GM23338 (cell line): Measurements from ENCODE around the gene RASA3. TPM values are rescaled to one million over a fixed set of nuclear protein-coding genes. Genes with fewer than 3 reads are reported as not detected.
A peak's percentile ranks its signal among the peaks of the same experiment; 100 is the strongest.
"Not testable (repeated sequence)": the region's sequence is repeated elsewhere in the genome, so short reads cannot be mapped to it uniquely, and the experiment has no call there.

Experiments used
- ATAC-seq: fragments of 200-7000 bp; cut with Tn5 transposase; 3 replicates; pipeline ENCODE4 v1.9.1; 2020
- DNase-seq: peaks from one replicate; pipeline ENCODE4 v3.0.0-alpha.2; 2015; ENCODE audit warnings: low spot score
- H2AFZ ChIP-seq: fragments of 200-600 bp; sonication (generic); 2 replicates; pipeline ENCODE4 v1.8.0; 2016; ENCODE audit warnings: antibody characterized with exemption, mild to moderate bottlenecking, moderate library complexity
- H3F3A ChIP-seq: fragments of 200-600 bp; sonication (generic); replicated peaks from 2 replicates; pipeline ENCODE4 v1.8.0; 2017; ENCODE audit warnings: antibody characterized with exemption, mixed run types, low read depth
- H3K27ac ChIP-seq: fragments of 200-600 bp; sonication (generic); 2 replicates; pipeline ENCODE4 v1.6.1; 2016; ENCODE audit warnings: low read depth
- H3K27me3 ChIP-seq: fragments of 200-600 bp; sonication (generic); 2 replicates; pipeline ENCODE4 v1.8.0; 2016; ENCODE audit warnings: mild to moderate bottlenecking, mixed run types, moderate library complexity; ENCODE audit not compliant: insufficient read depth
- H3K36me3 ChIP-seq: fragments of 200-600 bp; sonication (generic); 2 replicates; pipeline ENCODE4 v1.8.0; 2016; ENCODE audit warnings: mild to moderate bottlenecking; ENCODE audit not compliant: insufficient read depth
- H3K4me1 ChIP-seq: fragments of 200-600 bp; sonication (generic); 2 replicates; pipeline ENCODE4 v1.8.0; 2016; ENCODE audit warnings: mild to moderate bottlenecking, moderate library complexity; ENCODE audit not compliant: insufficient read depth
- H3K4me2 ChIP-seq: fragments of 200-600 bp; sonication (generic); 2 replicates; pipeline ENCODE4 v1.7.1; 2017; ENCODE audit warnings: mixed run types
- H3K4me3 ChIP-seq: fragments of 200-600 bp; sonication (generic); 2 replicates; pipeline ENCODE4 v1.6.1; 2016; ENCODE audit warnings: mixed run types
- H3K79me2 ChIP-seq: fragments of 200-600 bp; sonication (generic); replicated peaks from 2 replicates; pipeline ENCODE4 v1.8.0; 2017; ENCODE audit warnings: mild to moderate bottlenecking; ENCODE audit not compliant: insufficient read depth
- H3K9me2 ChIP-seq: fragments of 200-600 bp; sonication (generic); 2 replicates; pipeline ENCODE4 v1.8.0; 2017; ENCODE audit not compliant: insufficient read depth
- H4K20me1 ChIP-seq: fragments of 200-600 bp; sonication (generic); replicated peaks from 2 replicates; pipeline ENCODE4 v1.8.0; 2017; ENCODE audit warnings: mild to moderate bottlenecking; ENCODE audit not compliant: insufficient read depth
- H3K27ac Mint-ChIP-seq: 2 replicates; pipeline ENCODE4 v1.8.0; 2020; ENCODE audit warnings: inconsistent platforms, mild to moderate bottlenecking, moderate library complexity, mixed read lengths
- H3K27me3 Mint-ChIP-seq: 3 replicates; pipeline ENCODE4 v1.8.0; 2022; ENCODE audit warnings: low read depth, mild to moderate bottlenecking, moderate library complexity, mixed read lengths, inconsistent platforms; ENCODE audit not compliant: insufficient read depth, poor library complexity
- H3K36me3 Mint-ChIP-seq: 3 replicates; pipeline ENCODE4 v1.8.0; 2021; ENCODE audit warnings: low read depth, mild to moderate bottlenecking, inconsistent platforms, moderate library complexity, mixed read lengths
- H3K4me1 Mint-ChIP-seq: 3 replicates; pipeline ENCODE4 v1.8.0; 2020; ENCODE audit warnings: mild to moderate bottlenecking, inconsistent platforms, mixed read lengths
- H3K4me3 Mint-ChIP-seq: 3 replicates; pipeline ENCODE4 v1.8.0; 2021; ENCODE audit warnings: moderate library complexity, mild to moderate bottlenecking, inconsistent platforms, mixed read lengths
- H3K9me3 Mint-ChIP-seq: 3 replicates; pipeline ENCODE4 v1.8.0; 2020; ENCODE audit warnings: moderate library complexity, mild to moderate bottlenecking, inconsistent platforms, mixed read lengths
- CREB1 ChIP-seq: fragments of 250-450 bp; sonication (Bioruptor Pico); IDR thresholded peaks from 2 replicates; pipeline ENCODE4 v1.5.0; 2020; ENCODE audit warnings: low read depth, mild to moderate bottlenecking, moderate library complexity
- EZH2 ChIP-seq: fragments of 200-600 bp; sonication (generic); IDR thresholded peaks from one replicate; pipeline ENCODE4 v1.8.0; 2017; ENCODE audit warnings: antibody characterized with exemption, mild to moderate bottlenecking, low read depth; ENCODE audit not compliant: unreplicated experiment
- JUNB ChIP-seq: IDR thresholded peaks from one replicate; pipeline ENCODE4 v1.6.1; 2016; ENCODE audit warnings: antibody characterized with exemption; ENCODE audit not compliant: unreplicated experiment
- NANOG ChIP-seq: IDR thresholded peaks from 2 replicates; pipeline ENCODE4 v1.6.1; 2016; ENCODE audit warnings: antibody characterized with exemption, borderline replicate concordance
- POLR2AphosphoS5 ChIP-seq: IDR thresholded peaks from 2 replicates; pipeline ENCODE4 v1.6.1; 2016; ENCODE audit warnings: antibody characterized with exemption, low read depth
- ZNF114 ChIP-seq: fragments of 250-450 bp; sonication (Bioruptor Pico); IDR thresholded peaks from 2 replicates; pipeline ENCODE4 v1.5.0; 2020; ENCODE audit warnings: mild to moderate bottlenecking, moderate library complexity
- ZNF331 ChIP-seq: fragments of 250-450 bp; sonication (Bioruptor Pico); IDR thresholded peaks from 2 replicates; pipeline ENCODE4 v1.5.0; 2020; ENCODE audit warnings: low read depth, mild to moderate bottlenecking, moderate library complexity
- polyA plus RNA-seq: library from polyadenylated mRNA; unstranded; fragments of >200 nt; fragmentation: Nextera tagmentation; extraction: Ambion mirVana; gene quantifications from 2 replicates; pipeline ENCODE4 v1.2.1, GENCODE V29; 2016
- total RNA-seq: library from RNA; depleted of rRNA; stranded (reverse); fragments of >200 nt; shearing (Covaris generic); gene quantifications from 2 replicates; pipeline ENCODE4 v1.2.3, GENCODE V29; 2014
- TF ChIP-seq, protein P1 (sequence below): IDR thresholded peaks from one replicate; pipeline ENCODE4 v1.6.1; 2018; ENCODE audit warnings: antibody characterized with exemption; ENCODE audit not compliant: unreplicated experiment
- TF ChIP-seq, protein P2 (sequence below): IDR thresholded peaks from 2 replicates; pipeline ENCODE4 v1.6.1; 2016; ENCODE audit warnings: antibody characterized with exemption
- TF ChIP-seq, protein P3 (sequence below), 2 experiments: fragments of 200-600 bp in 1 of 2; sonication (generic) in 1 of 2; conservative IDR thresholded peaks; 2 replicates each; pipeline versions ENCODE4 v1.5.1 to v1.6.1; 2016 to 2017; ENCODE audit warnings: antibody characterized with exemption in 2 of 2, low read depth in 2 of 2, mild to moderate bottlenecking in 2 of 2, moderate library complexity in 1 of 2

Gene RASA3
- total and polyA plus RNA-seq, 2 experiments from 2014 or later, result 11.2 to 20.7 TPM

DNA sequence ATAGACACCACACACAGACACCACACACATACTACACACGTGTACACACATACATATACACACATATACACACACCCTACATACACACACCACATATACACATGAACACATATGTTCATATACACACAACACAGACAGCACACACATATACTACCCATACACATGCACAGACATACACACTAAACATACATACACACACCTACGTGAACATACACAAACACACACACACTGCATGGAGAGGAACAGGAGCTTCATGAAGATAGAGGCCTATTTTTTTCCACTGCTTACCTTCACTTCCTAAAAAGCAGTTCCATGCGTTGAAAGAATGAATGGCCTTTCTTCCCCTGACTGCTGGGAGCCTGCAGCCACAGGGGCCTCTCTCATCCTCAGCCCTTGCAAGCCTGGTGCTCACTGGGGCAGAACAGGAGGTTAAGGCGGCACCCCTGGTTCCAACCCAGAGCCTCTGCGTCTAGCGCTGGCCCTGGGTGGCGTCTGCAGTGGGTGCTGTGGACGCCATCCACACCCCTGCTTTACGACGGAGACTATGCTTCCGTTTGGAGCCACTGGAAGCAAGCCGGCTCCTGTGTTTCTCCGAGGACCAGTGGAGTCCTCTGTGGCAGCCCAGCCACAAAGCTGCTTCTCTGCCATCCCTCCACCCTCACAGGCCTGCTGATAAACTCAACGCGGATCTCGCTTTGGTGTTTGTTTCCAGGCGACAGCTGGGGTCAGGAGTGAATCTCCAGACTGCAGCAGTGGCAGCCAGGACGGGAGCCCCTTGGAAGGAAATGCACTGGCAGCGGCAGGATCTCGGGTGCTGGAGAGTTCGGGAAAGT lies 1.9 kb upstream of the RASA3 start:
- Histone ChIP-seq H3K27me3 (peaks cover 5% of the 10 kb centered on the region; the same call in 1 of the 2 replicates), H3K4me1 (peaks cover 15% of the 10 kb centered on the region), H4K20me1 (no peaks in the 10 kb centered on the region; the same call in 1 of the 2 replicates), H3K27ac (0 out of 2 replicates have a peak overlapping the region, but pooled peaks have one; percentile 32), H2AFZ (no peak overlapping the region; the same call in 1 of the 2 replicates), H3K4me3 (no peak overlapping the region), H3K4me2 (no peak overlapping the region), H3K9me2 (no peaks in the 10 kb centered on the region), H3K36me3 (no peaks in the 10 kb centered on the region; the same call in 1 of the 2 replicates), H3K79me2 (peaks cover 24% of the 10 kb centered on the region), H3F3A (peaks cover 20% of the 10 kb centered on the region; the same call in 1 of the 2 replicates)
- peak; percentile 44 for DNase-seq
- Mint-ChIP-seq H3K36me3 (peaks cover 3% of the 10 kb centered on the region; the same call in 1 of the 3 replicates), H3K27ac (no peak overlapping the region), H3K27me3 (peaks cover 24% of the 10 kb centered on the region), H3K4me1 (peaks cover 32% of the 10 kb centered on the region), H3K9me3 (peaks cover 7% of the 10 kb centered on the region), H3K4me3 (peak overlapping the region; percentile 47)
- TF ChIP-seq NANOG (no peak), JUNB (no peak), ZNF114 (CRISPR knock-in tag) (no peak), ZNF331 (no peak), POLR2AphosphoS5 (no peak), CREB1 (no peak), EZH2 (no peak)
- TF ChIP-seq, protein P1, sequence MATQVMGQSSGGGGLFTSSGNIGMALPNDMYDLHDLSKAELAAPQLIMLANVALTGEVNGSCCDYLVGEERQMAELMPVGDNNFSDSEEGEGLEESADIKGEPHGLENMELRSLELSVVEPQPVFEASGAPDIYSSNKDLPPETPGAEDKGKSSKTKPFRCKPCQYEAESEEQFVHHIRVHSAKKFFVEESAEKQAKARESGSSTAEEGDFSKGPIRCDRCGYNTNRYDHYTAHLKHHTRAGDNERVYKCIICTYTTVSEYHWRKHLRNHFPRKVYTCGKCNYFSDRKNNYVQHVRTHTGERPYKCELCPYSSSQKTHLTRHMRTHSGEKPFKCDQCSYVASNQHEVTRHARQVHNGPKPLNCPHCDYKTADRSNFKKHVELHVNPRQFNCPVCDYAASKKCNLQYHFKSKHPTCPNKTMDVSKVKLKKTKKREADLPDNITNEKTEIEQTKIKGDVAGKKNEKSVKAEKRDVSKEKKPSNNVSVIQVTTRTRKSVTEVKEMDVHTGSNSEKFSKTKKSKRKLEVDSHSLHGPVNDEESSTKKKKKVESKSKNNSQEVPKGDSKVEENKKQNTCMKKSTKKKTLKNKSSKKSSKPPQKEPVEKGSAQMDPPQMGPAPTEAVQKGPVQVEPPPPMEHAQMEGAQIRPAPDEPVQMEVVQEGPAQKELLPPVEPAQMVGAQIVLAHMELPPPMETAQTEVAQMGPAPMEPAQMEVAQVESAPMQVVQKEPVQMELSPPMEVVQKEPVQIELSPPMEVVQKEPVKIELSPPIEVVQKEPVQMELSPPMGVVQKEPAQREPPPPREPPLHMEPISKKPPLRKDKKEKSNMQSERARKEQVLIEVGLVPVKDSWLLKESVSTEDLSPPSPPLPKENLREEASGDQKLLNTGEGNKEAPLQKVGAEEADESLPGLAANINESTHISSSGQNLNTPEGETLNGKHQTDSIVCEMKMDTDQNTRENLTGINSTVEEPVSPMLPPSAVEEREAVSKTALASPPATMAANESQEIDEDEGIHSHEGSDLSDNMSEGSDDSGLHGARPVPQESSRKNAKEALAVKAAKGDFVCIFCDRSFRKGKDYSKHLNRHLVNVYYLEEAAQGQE, result no peak
- TF ChIP-seq, protein P2, sequence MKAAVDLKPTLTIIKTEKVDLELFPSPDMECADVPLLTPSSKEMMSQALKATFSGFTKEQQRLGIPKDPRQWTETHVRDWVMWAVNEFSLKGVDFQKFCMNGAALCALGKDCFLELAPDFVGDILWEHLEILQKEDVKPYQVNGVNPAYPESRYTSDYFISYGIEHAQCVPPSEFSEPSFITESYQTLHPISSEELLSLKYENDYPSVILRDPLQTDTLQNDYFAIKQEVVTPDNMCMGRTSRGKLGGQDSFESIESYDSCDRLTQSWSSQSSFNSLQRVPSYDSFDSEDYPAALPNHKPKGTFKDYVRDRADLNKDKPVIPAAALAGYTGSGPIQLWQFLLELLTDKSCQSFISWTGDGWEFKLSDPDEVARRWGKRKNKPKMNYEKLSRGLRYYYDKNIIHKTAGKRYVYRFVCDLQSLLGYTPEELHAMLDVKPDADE, result no peak
- TF ChIP-seq, protein P3, sequence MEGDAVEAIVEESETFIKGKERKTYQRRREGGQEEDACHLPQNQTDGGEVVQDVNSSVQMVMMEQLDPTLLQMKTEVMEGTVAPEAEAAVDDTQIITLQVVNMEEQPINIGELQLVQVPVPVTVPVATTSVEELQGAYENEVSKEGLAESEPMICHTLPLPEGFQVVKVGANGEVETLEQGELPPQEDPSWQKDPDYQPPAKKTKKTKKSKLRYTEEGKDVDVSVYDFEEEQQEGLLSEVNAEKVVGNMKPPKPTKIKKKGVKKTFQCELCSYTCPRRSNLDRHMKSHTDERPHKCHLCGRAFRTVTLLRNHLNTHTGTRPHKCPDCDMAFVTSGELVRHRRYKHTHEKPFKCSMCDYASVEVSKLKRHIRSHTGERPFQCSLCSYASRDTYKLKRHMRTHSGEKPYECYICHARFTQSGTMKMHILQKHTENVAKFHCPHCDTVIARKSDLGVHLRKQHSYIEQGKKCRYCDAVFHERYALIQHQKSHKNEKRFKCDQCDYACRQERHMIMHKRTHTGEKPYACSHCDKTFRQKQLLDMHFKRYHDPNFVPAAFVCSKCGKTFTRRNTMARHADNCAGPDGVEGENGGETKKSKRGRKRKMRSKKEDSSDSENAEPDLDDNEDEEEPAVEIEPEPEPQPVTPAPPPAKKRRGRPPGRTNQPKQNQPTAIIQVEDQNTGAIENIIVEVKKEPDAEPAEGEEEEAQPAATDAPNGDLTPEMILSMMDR (conservative IDR thresholded peaks at IDR 0.05; ENCODE audit: low read depth in 2 of 2), result no peak
- ATAC-seq, result no peak; the same call in 2 of the 3 replicates

DNA sequence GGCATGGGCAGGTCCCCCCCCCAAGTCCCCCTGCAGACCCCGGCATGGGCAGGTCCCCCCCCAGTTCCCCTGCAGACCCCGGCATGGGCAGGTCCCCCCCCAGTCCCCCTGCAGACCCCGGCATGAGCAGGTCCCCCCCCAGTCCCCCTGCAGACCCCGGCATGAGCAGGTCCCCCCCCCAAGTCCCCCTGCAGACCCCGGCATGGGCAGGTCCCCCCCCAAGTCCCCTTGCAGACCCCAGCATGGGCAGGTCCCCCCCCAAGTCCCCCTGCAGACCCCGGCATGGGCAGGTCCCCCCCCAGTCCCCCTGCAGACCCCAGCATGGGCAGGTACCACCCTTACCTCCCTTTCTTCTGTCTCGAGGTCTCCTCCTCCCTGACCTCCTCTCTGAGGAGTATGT lies 1.1 kb upstream of the RASA3 start:
- peak overlapping the region; percentile 47 for H3K4me3 Mint-ChIP-seq
- not testable (repeated sequence) for H3K36me3 ChIP-seq, H3K27me3 ChIP-seq, H3K9me2 ChIP-seq, H3K9me3 Mint-ChIP-seq, H3K27ac Mint-ChIP-seq, DNase-seq, H3K27ac ChIP-seq, H4K20me1 ChIP-seq, ATAC-seq, H3K4me2 ChIP-seq, H3K4me3 ChIP-seq, H3K36me3 Mint-ChIP-seq, H2AFZ ChIP-seq
- Histone ChIP-seq H3F3A (peaks cover 20% of the 10 kb centered on the region; the same call in 1 of the 2 replicates), H3K79me2 (peaks cover 32% of the 10 kb centered on the region), H3K4me1 (peaks cover 23% of the 10 kb centered on the region)
- peaks cover 39% of the 10 kb centered on the region for H3K4me1 Mint-ChIP-seq
- peaks cover 28% of the 10 kb centered on the region for H3K27me3 Mint-ChIP-seq

DNA sequence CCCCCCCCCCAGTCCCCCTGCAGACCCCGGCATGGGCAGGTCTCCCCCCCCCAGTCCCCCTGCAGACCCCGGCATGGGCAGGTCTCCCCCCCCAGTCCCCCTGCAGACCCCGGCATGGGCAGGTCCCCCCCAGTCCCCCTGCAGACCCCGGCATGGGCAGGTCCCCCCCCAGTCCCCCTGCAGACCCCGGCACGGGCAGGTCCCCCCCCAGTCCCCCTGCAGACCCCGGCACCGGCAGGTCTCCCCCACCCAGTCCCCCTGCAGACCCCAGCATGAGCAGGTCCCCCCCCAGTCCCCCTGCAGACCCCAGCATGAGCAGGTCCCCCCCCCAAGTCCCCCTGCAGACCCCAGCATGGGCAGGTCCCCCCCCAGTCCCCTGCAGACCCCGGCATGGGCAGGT lies 703 bp upstream of the RASA3 start:
- H3K27ac Mint-ChIP-seq, H3K9me2 ChIP-seq, H3K4me2 ChIP-seq, H2AFZ ChIP-seq, H3K27ac ChIP-seq, ATAC-seq, H3K9me3 Mint-ChIP-seq, H3K4me3 ChIP-seq, DNase-seq, H3K36me3 Mint-ChIP-seq, H3K4me3 Mint-ChIP-seq, H3K27me3 ChIP-seq, H4K20me1 ChIP-seq, H3K36me3 ChIP-seq: not testable (repeated sequence)
- H3K27me3 Mint-ChIP-seq, result peaks cover 28% of the 10 kb centered on the region
- peaks cover 25% of the 10 kb centered on the region for H3K4me1 ChIP-seq
- peaks cover 36% of the 10 kb centered on the region for H3K79me2 ChIP-seq
- H3K4me1 Mint-ChIP-seq, result peaks cover 43% of the 10 kb centered on the region
- H3F3A ChIP-seq, result peaks cover 20% of the 10 kb centered on the region; the same call in 1 of the 2 replicates
